HepG2 (cell line): ENCODE data around the gene GDF7. TPM values are rescaled to one million over a fixed set of nuclear protein-coding genes. Genes with fewer than 3 reads are reported as not detected.

Source experiments
- AKNA ChIP-seq: sonication (generic); formaldehyde crosslinking; IDR thresholded peaks from 2 replicates; pipeline ENCODE4 v1.4.0; 2020; ENCODE audit warnings: missing genetic modification reagents, borderline replicate concordance
- ARHGAP35 ChIP-seq: sonication (generic); formaldehyde crosslinking; IDR thresholded peaks from 2 replicates; pipeline ENCODE4 v1.9.0; 2022; ENCODE audit warnings: mild to moderate bottlenecking, inconsistent platforms, moderate library complexity, missing genetic modification reagents, borderline replicate concordance
- ATM ChIP-seq: fragments of 450-650 bp; IDR thresholded peaks from 2 replicates; pipeline ENCODE4 v1.7.1; 2017; ENCODE audit warnings: mild to moderate bottlenecking, borderline replicate concordance
- IRX3 ChIP-seq: sonication (generic); formaldehyde crosslinking; IDR thresholded peaks from 2 replicates; pipeline ENCODE4 v1.8.1; 2023; ENCODE audit warnings: mild to moderate bottlenecking, low read depth, missing genetic modification reagents, borderline replicate concordance
- KDM6A ChIP-seq: IDR thresholded peaks from 2 replicates; pipeline ENCODE4 v1.6.1; 2016; ENCODE audit warnings: low read depth
- MEIS1 ChIP-seq: sonication (generic); formaldehyde crosslinking; IDR thresholded peaks from 2 replicates; pipeline ENCODE4 v1.9.0; 2021; ENCODE audit warnings: mild to moderate bottlenecking, missing genetic modification reagents, moderate library complexity, borderline replicate concordance
- SIN3B ChIP-seq: fragments of 150-350 bp; IDR thresholded peaks from 2 replicates; pipeline ENCODE4 v1.6.1; 2014; ENCODE audit warnings: low read length
- SNRNP70 ChIP-seq: fragments of 200-400 bp; formaldehyde crosslinking; IDR thresholded peaks from 2 replicates; pipeline ENCODE4 v1.6.1; 2017; ENCODE audit warnings: mild to moderate bottlenecking, low read depth, low read length, moderate library complexity
- SP1 ChIP-seq, 2 experiments: fragments of 450-650 bp in 1 of 2; sonication (generic) in 1 of 2; formaldehyde crosslinking in 1 of 2; IDR thresholded peaks; 2 replicates each; pipeline versions ENCODE4 v1.4.0 to v1.6.1; 2016 to 2020; ENCODE audit warnings: missing genetic modification reagents in 1 of 2
- TAF15 ChIP-seq: fragments of 200-400 bp; formaldehyde crosslinking; IDR thresholded peaks from one replicate; pipeline ENCODE4 v1.6.1; 2018; ENCODE audit warnings: mild to moderate bottlenecking, low read depth, low read length; ENCODE audit not compliant: poor library complexity, severe bottlenecking
- TBP ChIP-seq: sonication (generic); formaldehyde crosslinking; IDR thresholded peaks from 2 replicates; pipeline ENCODE4 v1.5.0; 2020; ENCODE audit warnings: missing genetic modification reagents
- WIZ ChIP-seq: sonication (generic); formaldehyde crosslinking; IDR thresholded peaks from 2 replicates; pipeline ENCODE4 v1.5.1; 2020; ENCODE audit warnings: mild to moderate bottlenecking, missing genetic modification reagents
- ZBTB26 ChIP-seq: IDR thresholded peaks from 2 replicates; pipeline ENCODE4 v1.6.1; 2016; ENCODE audit warnings: missing compliant biosample characterization, missing genetic modification reagents, borderline replicate concordance
- ZBTB7A ChIP-seq: sonication (generic); formaldehyde crosslinking; IDR thresholded peaks from 2 replicates; pipeline ENCODE4 v1.8.0; 2022; ENCODE audit warnings: mild to moderate bottlenecking, missing genetic modification reagents
- ZKSCAN5 ChIP-seq: sonication (generic); formaldehyde crosslinking; IDR thresholded peaks from 2 replicates; pipeline ENCODE4 v1.5.1; 2020; ENCODE audit warnings: mild to moderate bottlenecking, missing genetic modification reagents
- ZMYM3 ChIP-seq: sonication (generic); formaldehyde crosslinking; IDR thresholded peaks from 2 replicates; pipeline ENCODE4 v1.5.1; 2020; ENCODE audit warnings: mild to moderate bottlenecking, missing genetic modification reagents
- ZNF253 ChIP-seq: sonication (generic); formaldehyde crosslinking; IDR thresholded peaks from 2 replicates; pipeline ENCODE4 v1.8.0; 2022; ENCODE audit warnings: mild to moderate bottlenecking, missing genetic modification reagents, borderline replicate concordance
- ZNF292 ChIP-seq: sonication (generic); formaldehyde crosslinking; IDR thresholded peaks from 2 replicates; pipeline ENCODE4 v1.8.1; 2022; ENCODE audit warnings: mild to moderate bottlenecking, low read depth, missing genetic modification reagents, borderline replicate concordance
- polyA plus RNA-seq, 8 experiments: library from polyadenylated mRNA; depleted of rRNA in 3 of 8; stranded (reverse) in 7 of 8; unstranded in 1 of 8; fragments of >200 nt; fragmentation: Illumina TruSeq in 4 of 8; extraction: Trizol in 4 of 8; gene quantifications; 2 replicates each; pipeline versions ENCODE4 v1.2.1 to v1.2.3, GENCODE V29; 2011 to 2016; ENCODE audit warnings: low read depth in 4 of 8, missing spikeins in 1 of 8, mixed read lengths in 1 of 8; ENCODE audit not compliant: insufficient read depth in 1 of 8
- total RNA-seq, 5 experiments: library from RNA; depleted of rRNA; stranded (reverse); fragments of >200 nt; fragmentation: Illumina TruSeq; extraction: Trizol; gene quantifications; 2 replicates each; pipeline ENCODE4 v1.2.3, GENCODE V29; 2016; ENCODE audit warnings: low read depth in 1 of 5
- TF ChIP-seq, protein P1 (sequence below): sonication (generic); formaldehyde crosslinking; conservative IDR thresholded peaks from 2 replicates; pipeline ENCODE4 v1.4.0; 2020; ENCODE audit warnings: mild to moderate bottlenecking, missing genetic modification reagents, moderate library complexity

GDF7 gene
- total and polyA plus RNA-seq, 2 of the 13 experiments (the other 11 are each of a cell fraction or from before 2014, with no cell fraction given): 1.6 to 15.0 TPM

DNA sequence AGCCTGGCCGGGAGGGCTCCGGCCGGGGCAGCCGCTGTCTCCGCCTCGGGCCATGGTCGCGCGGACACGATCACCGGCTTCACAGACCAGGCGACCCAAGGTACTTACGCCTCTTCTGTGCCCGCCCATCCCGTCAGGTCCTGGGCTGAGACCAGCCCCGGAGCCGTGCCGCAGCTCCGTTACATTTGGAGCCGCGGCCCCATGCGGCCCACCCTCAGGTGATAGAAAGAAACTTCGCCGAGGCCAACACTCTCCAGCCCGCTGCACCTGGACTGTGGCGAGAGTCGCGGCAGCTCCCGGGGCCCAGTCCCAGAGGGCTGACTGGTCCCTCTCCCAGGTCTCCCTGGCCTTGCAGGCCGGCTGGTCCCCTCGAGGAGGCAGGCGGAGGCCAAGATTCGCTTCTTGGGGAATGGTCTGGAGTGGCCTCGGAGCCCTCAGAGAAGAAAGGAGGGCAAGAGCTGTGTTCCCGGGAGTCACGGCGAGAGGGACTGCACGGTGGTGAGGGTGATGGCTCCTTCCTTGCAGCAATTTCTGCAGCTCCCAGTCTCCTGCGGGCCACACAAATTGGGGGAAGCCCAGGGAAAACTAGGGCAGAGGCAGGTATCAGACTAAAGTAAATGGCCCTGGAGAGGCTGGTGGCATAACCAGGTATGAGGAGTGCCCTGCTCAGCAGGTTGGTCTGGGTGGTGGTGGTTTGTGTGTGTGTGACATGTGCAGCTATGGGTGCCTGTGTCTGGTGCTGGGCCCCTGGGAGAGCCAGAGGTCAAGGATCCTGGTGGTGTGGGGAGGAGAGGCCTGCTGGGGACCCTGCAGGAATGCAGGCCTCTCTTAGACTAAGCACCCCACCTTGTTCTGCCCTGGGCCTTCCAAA, 822 bp downstream of the GDF7 start (continued):
- TF ChIP-seq ATM: no peak
- TF ChIP-seq SIN3B: no peak
- peak; percentile 17; the same call in 1 of the 2 replicates for TF ChIP-seq ZNF253 (CRISPR knock-in tag)
- TF ChIP-seq ZMYM3 (CRISPR knock-in tag): no peak
- TF ChIP-seq, protein P1, sequence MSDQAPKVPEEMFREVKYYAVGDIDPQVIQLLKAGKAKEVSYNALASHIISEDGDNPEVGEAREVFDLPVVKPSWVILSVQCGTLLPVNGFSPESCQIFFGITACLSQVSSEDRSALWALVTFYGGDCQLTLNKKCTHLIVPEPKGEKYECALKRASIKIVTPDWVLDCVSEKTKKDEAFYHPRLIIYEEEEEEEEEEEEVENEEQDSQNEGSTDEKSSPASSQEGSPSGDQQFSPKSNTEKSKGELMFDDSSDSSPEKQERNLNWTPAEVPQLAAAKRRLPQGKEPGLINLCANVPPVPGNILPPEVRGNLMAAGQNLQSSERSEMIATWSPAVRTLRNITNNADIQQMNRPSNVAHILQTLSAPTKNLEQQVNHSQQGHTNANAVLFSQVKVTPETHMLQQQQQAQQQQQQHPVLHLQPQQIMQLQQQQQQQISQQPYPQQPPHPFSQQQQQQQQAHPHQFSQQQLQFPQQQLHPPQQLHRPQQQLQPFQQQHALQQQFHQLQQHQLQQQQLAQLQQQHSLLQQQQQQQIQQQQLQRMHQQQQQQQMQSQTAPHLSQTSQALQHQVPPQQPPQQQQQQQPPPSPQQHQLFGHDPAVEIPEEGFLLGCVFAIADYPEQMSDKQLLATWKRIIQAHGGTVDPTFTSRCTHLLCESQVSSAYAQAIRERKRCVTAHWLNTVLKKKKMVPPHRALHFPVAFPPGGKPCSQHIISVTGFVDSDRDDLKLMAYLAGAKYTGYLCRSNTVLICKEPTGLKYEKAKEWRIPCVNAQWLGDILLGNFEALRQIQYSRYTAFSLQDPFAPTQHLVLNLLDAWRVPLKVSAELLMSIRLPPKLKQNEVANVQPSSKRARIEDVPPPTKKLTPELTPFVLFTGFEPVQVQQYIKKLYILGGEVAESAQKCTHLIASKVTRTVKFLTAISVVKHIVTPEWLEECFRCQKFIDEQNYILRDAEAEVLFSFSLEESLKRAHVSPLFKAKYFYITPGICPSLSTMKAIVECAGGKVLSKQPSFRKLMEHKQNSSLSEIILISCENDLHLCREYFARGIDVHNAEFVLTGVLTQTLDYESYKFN (CRISPR knock-in tag): peak; percentile 67
- TF ChIP-seq ZBTB7A: no peak
- 0 out of 2 replicates have a peak, but pooled peaks have one; percentile 32 for TF ChIP-seq IRX3 (CRISPR knock-in tag)
- no peak for TF ChIP-seq SNRNP70
- TF ChIP-seq TAF15: no peak
- TF ChIP-seq KDM6A: no peak
- TF ChIP-seq ARHGAP35: 0 out of 2 replicates have a peak, but pooled peaks have one; percentile 58
- TF ChIP-seq ZNF292 (CRISPR knock-in tag): no peak
- TF ChIP-seq MEIS1 (CRISPR knock-in tag): peak; percentile 45; the same call in 1 of the 2 replicates
- TF ChIP-seq ZBTB26: no peak
- TF ChIP-seq AKNA (CRISPR knock-in tag): no peak
- TF ChIP-seq ZKSCAN5 (CRISPR knock-in tag): no peak
- no peak for TF ChIP-seq WIZ (CRISPR knock-in tag)
- TF ChIP-seq TBP (CRISPR knock-in tag): 0 out of 2 replicates have a peak, but pooled peaks have one; percentile 71
- TF ChIP-seq SP1 (IDR thresholded peaks at IDR 0.05): no peak
- no peak for TF ChIP-seq SP1 (CRISPR knock-in tag; IDR thresholded peaks at IDR 0.05)
